ENCODE measurements around the gene ERN2.

ERN2 gene

GRCh38 chr16:23666571-23667354 lies 46.3 kb downstream of the ERN2 start:
- DNase-seq (ENCODE audit: low spot score) = no peak
- no peaks in the 10 kb centered on the region for H3K9me3 Mint-ChIP-seq
- no peak overlapping the region for H3K27ac Mint-ChIP-seq
- H3K27me3 Mint-ChIP-seq (ENCODE audit: low read depth) = no peaks in the 10 kb centered on the region
- H3K4me1 Mint-ChIP-seq (ENCODE audit: low read depth) = peaks cover 24% of the 10 kb centered on the region
- H3K4me3 Mint-ChIP-seq = no peak overlapping the region
- peaks cover 83% of the 10 kb centered on the region for H3K36me3 Mint-ChIP-seq (ENCODE audit: low read depth)

- Mint-ChIP-seq H3K27ac (no peak overlapping the region), H3K36me3 (ENCODE audit: low read depth) (peaks cover 81% of the 10 kb centered on the region), H3K9me3 (no peaks in the 10 kb centered on the region), H3K4me1 (ENCODE audit: low read depth) (no peaks in the 10 kb centered on the region), H3K27me3 (ENCODE audit: low read depth) (no peaks in the 10 kb centered on the region), H3K4me3 (no peak overlapping the region)
- no peak for DNase-seq (ENCODE audit: low spot score)
Observed at GRCh38 chr16:23663918-23664317, 49.1 kb downstream of the ERN2 start.

- peaks cover 51% of the 10 kb centered on the region for H3K36me3 Mint-ChIP-seq (ENCODE audit: low read depth)
- no peaks in the 10 kb centered on the region for H3K27me3 Mint-ChIP-seq (ENCODE audit: low read depth)
- DNase-seq (ENCODE audit: low spot score) = no peak
Observed at GRCh38 chr16:23651943-23652468, 61.0 kb downstream of the ERN2 start.

GRCh38 chr16:23650674-23651416 lies 62.2 kb downstream of the ERN2 start:
- H3K4me1 Mint-ChIP-seq (ENCODE audit: low read depth) = peaks cover 24% of the 10 kb centered on the region
- no peaks in the 10 kb centered on the region for H3K27me3 Mint-ChIP-seq (ENCODE audit: low read depth)
- no peak overlapping the region for H3K4me3 Mint-ChIP-seq
- H3K36me3 Mint-ChIP-seq (ENCODE audit: low read depth) = peaks cover 60% of the 10 kb centered on the region
- no peaks in the 10 kb centered on the region for H3K9me3 Mint-ChIP-seq
- no peak for DNase-seq (ENCODE audit: low spot score)
- peak overlapping the region; percentile 29 for H3K27ac Mint-ChIP-seq

More at GRCh38 chr16:23651943-23652468, 61.0 kb downstream of the ERN2 start:
- no peak overlapping the region for H3K27ac Mint-ChIP-seq
- H3K4me3 Mint-ChIP-seq = no peak overlapping the region
- peaks cover 15% of the 10 kb centered on the region for H3K4me1 Mint-ChIP-seq (ENCODE audit: low read depth)
- H3K9me3 Mint-ChIP-seq = no peaks in the 10 kb centered on the region

GRCh38 chr16:23642246-23642774 lies 70.7 kb downstream of the ERN2 start:
- H3K27me3 Mint-ChIP-seq (ENCODE audit: low read depth) = no peaks in the 10 kb centered on the region
- H3K4me3 Mint-ChIP-seq = peak overlapping the region; percentile 99
- peak overlapping the region; percentile 97 for H3K27ac Mint-ChIP-seq
- no peak for DNase-seq (ENCODE audit: low spot score)
- no peaks in the 10 kb centered on the region for H3K9me3 Mint-ChIP-seq
- peaks cover 29% of the 10 kb centered on the region for H3K4me1 Mint-ChIP-seq (ENCODE audit: low read depth)
- peaks cover 41% of the 10 kb centered on the region for H3K36me3 Mint-ChIP-seq (ENCODE audit: low read depth)

- Mint-ChIP-seq H3K4me3 (peak within 1 kb of the TSS; percentile 99), H3K27ac (peak within 1 kb of the TSS; percentile 97), H3K4me1 (ENCODE audit: low read depth) (peaks cover 24% of the 10 kb centered on the region), H3K9me3 (no peaks in the 10 kb centered on the region), H3K27me3 (ENCODE audit: low read depth) (no peaks in the 10 kb centered on the region), H3K36me3 (ENCODE audit: low read depth) (peaks cover 35% of the 10 kb centered on the region)
- peak; percentile 94 for DNase-seq (ENCODE audit: low spot score)
Observed at GRCh38 chr16:23640931-23641765, 71.9 kb downstream of the ERN2 start, which contains the start of the genes DCTN5 and PALB2. TSS of gene DCTN5 (plus strand) at chr16:23641466. CDS start at chr16:23641543, 77 bp downstream. TSS of gene PALB2 (minus strand) at chr16:23641310. CDS start at chr16:23641157, 153 bp downstream.

GRCh38 chr16:23640615-23640930 lies 72.4 kb downstream of the ERN2 start:
- Mint-ChIP-seq H3K36me3 (ENCODE audit: low read depth) (peaks cover 33% of the 10 kb centered on the region), H3K4me1 (ENCODE audit: low read depth) (peaks cover 20% of the 10 kb centered on the region), H3K4me3 (peak overlapping the region; percentile 99), H3K27ac (peak overlapping the region; percentile 97), H3K9me3 (no peaks in the 10 kb centered on the region), H3K27me3 (ENCODE audit: low read depth) (no peaks in the 10 kb centered on the region)
- no peak for DNase-seq (ENCODE audit: low spot score)

All from T-helper 2 cell treated with Interferon-gamma antibody and Interleukin-4, amounts not matched to agents 5 μg/mL and 100 μg/mL, for 36 hours (primary cell).